Smooth muscle cell (in vitro differentiated cells): ENCODE results near the gene MVK. TPM values are rescaled to one million over a fixed set of nuclear protein-coding genes. Genes with fewer than 3 reads are reported as not detected.

Source experiments
- DNase-seq: peaks from one replicate; lab custom pipeline; 2025; ENCODE audit not compliant: unreplicated experiment; lab: John Stamatoyannopoulos, UW
- H2AFZ ChIP-seq: fragments of 200-600 bp; sonication (generic); 2 replicates; pipeline ENCODE4 v1.6.0; 2016; ENCODE audit warnings: antibody characterized with exemption, low read depth, mild to moderate bottlenecking
- H3F3A ChIP-seq: fragments of 200-600 bp; sonication (generic); 2 replicates; pipeline ENCODE4 v1.6.0; 2017; ENCODE audit warnings: antibody characterized with exemption, low read depth
- H3K27ac ChIP-seq: fragments of 200-600 bp; sonication (generic); 2 replicates; pipeline ENCODE4 v1.5.1; 2016; ENCODE audit warnings: low read depth, mild to moderate bottlenecking
- H3K27me3 ChIP-seq: fragments of 200-600 bp; sonication (generic); 2 replicates; pipeline ENCODE4 v1.6.1; 2016; ENCODE audit warnings: low read depth, mild to moderate bottlenecking
- H3K36me3 ChIP-seq: fragments of 200-600 bp; sonication (generic); 2 replicates; pipeline ENCODE4 v1.5.1; 2016; ENCODE audit warnings: low read depth
- H3K4me1 ChIP-seq: fragments of 200-600 bp; sonication (generic); 2 replicates; pipeline ENCODE4 v1.5.1; 2016; ENCODE audit warnings: low read depth
- H3K4me2 ChIP-seq: fragments of 200-600 bp; sonication (generic); 2 replicates; pipeline ENCODE4 v1.6.0; 2016; ENCODE audit warnings: mild to moderate bottlenecking
- H3K4me3 ChIP-seq: fragments of 200-600 bp; sonication (generic); 2 replicates; pipeline ENCODE4 v1.5.1; 2016; ENCODE audit warnings: mild to moderate bottlenecking
- H3K79me2 ChIP-seq: fragments of 200-600 bp; sonication (generic); 2 replicates; pipeline ENCODE4 v1.6.0; 2016; ENCODE audit warnings: low read depth, mild to moderate bottlenecking
- H3K9ac ChIP-seq: fragments of 200-600 bp; sonication (generic); 2 replicates; pipeline ENCODE4 v1.6.0; 2016; ENCODE audit warnings: low read depth
- H3K9me3 ChIP-seq: fragments of 200-600 bp; sonication (generic); replicated peaks from 2 replicates; pipeline ENCODE4 v1.5.1; 2016; ENCODE audit warnings: low read depth
- H4K20me1 ChIP-seq: fragments of 200-600 bp; sonication (generic); 2 replicates; pipeline ENCODE4 v1.6.0; 2016; ENCODE audit warnings: low read depth
- WGBS: methylation state at CpG from one replicate; pipeline ENCODE4 v1.1.7; 2016; ENCODE audit warnings: low lambda C conversion rate; 5-methylcytosine and 5-hydroxymethylcytosine counted together
- polyA plus RNA-seq: library from polyadenylated mRNA; unstranded; fragments of >200 nt; fragmentation: Nextera tagmentation; extraction: Ambion mirVana; gene quantifications from 2 replicates; pipeline ENCODE4 v1.2.1, GENCODE V29; 2016
- total RNA-seq: library from RNA; depleted of rRNA; stranded (reverse); fragments of >200 nt; gene quantifications from 2 replicates; pipeline ENCODE4 v1.2.3, GENCODE V29; 2014
- TF ChIP-seq, protein P1 (sequence below): fragments of 200-600 bp; sonication (generic); IDR thresholded peaks from 2 replicates; pipeline ENCODE4 v1.5.1; 2017; ENCODE audit warnings: borderline replicate concordance, mild to moderate bottlenecking, antibody characterized with exemption; ENCODE audit not compliant: insufficient read depth, poor library complexity, severe bottlenecking

MVK gene
- total and polyA plus RNA-seq, 2 experiments from 2014 or later: 16.3 to 21.1 TPM

DNA sequence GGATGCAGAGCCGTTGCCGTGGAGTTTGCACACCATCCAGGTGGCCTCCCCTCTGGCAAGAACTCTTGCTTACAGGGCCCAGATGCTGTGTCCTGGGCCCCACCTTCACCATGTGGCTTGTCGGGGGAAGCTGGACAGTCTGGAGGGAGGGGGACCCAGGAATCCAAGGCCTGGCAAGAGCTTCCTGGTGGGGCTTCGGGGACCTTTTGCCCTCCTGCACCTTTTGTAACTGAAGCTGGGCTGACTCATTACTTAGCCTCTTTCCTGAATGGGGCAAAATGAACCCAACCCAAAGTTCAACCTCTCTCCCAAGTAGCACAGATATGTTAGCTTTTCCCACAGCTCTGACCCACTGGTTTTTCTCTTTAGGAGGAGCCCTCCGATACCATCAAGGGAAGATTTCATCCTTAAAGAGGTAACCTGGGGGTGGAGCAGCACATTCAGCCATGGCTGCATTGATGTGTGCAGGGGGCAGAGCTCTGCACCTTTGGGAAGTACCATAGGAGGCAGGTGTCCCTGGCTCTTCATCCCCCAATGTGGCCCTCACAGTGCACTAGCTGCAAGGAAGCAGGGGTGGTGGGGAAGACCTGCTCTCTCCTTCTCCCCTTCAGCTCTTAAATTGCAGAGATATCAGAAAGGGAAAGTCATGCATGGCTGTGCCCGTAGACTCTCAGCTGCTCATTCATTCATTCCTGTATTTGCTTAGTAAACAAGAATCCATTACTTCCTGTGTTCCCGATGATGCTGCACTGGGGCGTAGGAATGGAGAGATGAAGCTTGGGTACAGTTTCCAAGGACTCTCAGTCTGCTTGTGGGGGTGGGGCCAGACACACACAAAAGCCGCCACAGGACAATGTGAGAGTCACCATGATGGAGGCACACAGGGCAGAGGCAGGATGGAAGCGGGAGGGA, 13.0 kb downstream of the MVK start:
- 94% methylated on average over 10 of the region's 10 CpGs for WGBS

DNA sequence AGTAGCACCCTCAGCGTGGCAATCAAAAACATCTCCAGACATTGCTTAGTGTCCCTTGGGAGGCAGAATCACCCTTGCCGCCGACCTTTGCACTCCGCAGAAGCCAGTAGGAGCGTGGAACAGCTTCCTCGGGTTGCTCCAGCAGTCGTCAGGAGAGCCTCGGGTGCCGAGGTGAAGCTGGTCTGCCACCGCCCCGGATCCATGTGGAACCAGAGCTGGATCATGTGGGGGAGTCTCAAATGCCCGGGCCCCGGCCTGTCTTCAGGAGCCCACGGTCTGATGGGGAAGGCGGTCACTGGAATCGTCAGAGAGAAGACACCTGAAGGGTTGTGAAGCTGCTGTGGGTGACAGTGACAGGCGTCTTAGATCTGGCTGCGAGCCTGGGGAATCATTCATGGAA, 14.3 kb downstream of the MVK start:
- TF ChIP-seq, protein P1, sequence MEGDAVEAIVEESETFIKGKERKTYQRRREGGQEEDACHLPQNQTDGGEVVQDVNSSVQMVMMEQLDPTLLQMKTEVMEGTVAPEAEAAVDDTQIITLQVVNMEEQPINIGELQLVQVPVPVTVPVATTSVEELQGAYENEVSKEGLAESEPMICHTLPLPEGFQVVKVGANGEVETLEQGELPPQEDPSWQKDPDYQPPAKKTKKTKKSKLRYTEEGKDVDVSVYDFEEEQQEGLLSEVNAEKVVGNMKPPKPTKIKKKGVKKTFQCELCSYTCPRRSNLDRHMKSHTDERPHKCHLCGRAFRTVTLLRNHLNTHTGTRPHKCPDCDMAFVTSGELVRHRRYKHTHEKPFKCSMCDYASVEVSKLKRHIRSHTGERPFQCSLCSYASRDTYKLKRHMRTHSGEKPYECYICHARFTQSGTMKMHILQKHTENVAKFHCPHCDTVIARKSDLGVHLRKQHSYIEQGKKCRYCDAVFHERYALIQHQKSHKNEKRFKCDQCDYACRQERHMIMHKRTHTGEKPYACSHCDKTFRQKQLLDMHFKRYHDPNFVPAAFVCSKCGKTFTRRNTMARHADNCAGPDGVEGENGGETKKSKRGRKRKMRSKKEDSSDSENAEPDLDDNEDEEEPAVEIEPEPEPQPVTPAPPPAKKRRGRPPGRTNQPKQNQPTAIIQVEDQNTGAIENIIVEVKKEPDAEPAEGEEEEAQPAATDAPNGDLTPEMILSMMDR: no peak
- H3K9ac ChIP-seq: no peak overlapping the region
- no peaks in the 10 kb centered on the region for H3F3A ChIP-seq
- no peaks in the 10 kb centered on the region for H3K9me3 ChIP-seq
- DNase-seq: no peak
- 95% methylated on average over 18 of the region's 18 CpGs for WGBS
- H3K79me2 ChIP-seq: no peaks in the 10 kb centered on the region
- H3K4me2 ChIP-seq: no peak overlapping the region
- no peak overlapping the region for H2AFZ ChIP-seq
- peaks cover 11% of the 10 kb centered on the region for H3K4me1 ChIP-seq
- H3K4me3 ChIP-seq: no peak overlapping the region
- H4K20me1 ChIP-seq: peaks cover 17% of the 10 kb centered on the region
- H3K36me3 ChIP-seq: no peaks in the 10 kb centered on the region
- H3K27ac ChIP-seq: no peak overlapping the region
- no peaks in the 10 kb centered on the region for H3K27me3 ChIP-seq

More for the DNA sequence above, 13.0 kb downstream of the MVK start:
- no peaks in the 10 kb centered on the region for H3K79me2 ChIP-seq
- H3K4me2 ChIP-seq: no peak overlapping the region
- no peak overlapping the region for H3K27ac ChIP-seq
- H3K4me3 ChIP-seq: no peak overlapping the region
- no peak for DNase-seq
- TF ChIP-seq, protein P1: no peak
- H3F3A ChIP-seq: peaks cover 3% of the 10 kb centered on the region
- H2AFZ ChIP-seq: no peak overlapping the region
- H3K9ac ChIP-seq: no peak overlapping the region
- no peaks in the 10 kb centered on the region for H3K9me3 ChIP-seq
- H3K27me3 ChIP-seq: no peaks in the 10 kb centered on the region
- H3K4me1 ChIP-seq: peaks cover 11% of the 10 kb centered on the region
- H3K36me3 ChIP-seq: no peaks in the 10 kb centered on the region
- H4K20me1 ChIP-seq: peaks cover 17% of the 10 kb centered on the region

DNA sequence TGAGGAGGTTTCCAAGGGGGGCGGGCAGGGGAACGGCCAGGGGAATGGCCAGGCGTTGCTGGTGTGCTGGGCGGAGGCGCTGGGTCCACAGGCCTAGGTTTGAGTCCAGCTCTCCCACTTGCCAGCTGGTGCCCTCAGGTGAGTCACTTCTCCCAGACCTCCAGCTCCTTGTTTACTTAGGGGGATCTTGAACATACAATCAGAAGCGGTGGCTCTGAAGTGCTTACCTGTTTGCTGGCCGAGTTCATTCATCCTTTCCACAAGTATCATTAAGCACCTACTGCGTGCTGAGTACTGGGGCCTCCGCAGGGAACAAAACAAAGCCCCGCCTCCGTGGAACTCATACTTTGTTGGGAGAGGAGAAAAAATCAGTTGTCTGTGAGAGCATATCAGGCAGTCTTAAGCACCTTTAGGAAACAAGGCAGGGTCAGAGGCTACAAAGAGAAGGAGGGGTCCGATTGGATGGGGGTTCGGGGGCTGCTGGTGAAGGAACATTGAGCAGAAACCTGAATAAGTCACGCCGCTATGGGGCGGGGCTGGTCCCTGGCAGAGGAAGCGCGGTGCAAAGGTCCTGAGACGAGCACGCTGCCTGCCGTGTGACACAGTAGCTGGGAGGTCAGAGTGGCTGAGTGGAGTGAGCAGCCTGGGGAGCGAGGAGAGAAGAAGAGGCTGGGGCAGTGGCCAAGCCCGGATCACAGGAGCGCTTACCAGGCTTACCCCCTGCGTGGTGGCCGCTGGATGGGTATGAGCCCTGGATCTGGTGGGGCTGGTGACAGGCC, 15.1 kb downstream of the MVK start:
- Histone ChIP-seq H3K4me3 (no peak overlapping the region), H3K4me2 (no peak overlapping the region), H4K20me1 (peaks cover 17% of the 10 kb centered on the region), H3F3A (no peaks in the 10 kb centered on the region), H3K79me2 (no peaks in the 10 kb centered on the region), H3K36me3 (no peaks in the 10 kb centered on the region), H2AFZ (no peak overlapping the region), H3K27ac (no peak overlapping the region), H3K4me1 (peaks cover 11% of the 10 kb centered on the region), H3K9me3 (no peaks in the 10 kb centered on the region), H3K9ac (no peak overlapping the region), H3K27me3 (no peaks in the 10 kb centered on the region)
- TF ChIP-seq, protein P1: no peak
- 97% methylated on average over 26 of the region's 26 CpGs for WGBS
- DNase-seq: no peak
